GM18507 (cell line): ENCODE measurements around the gene EEF1AKMT2.

Experiments used
- DNase-seq: peaks from one replicate; pipeline ENCODE4 v3.0.0; 2011; ENCODE audit warnings: low read depth; ENCODE audit not compliant: insufficient read length; ENCODE audit errors: extremely low spot score
- FAIRE-seq: peaks from 2 replicates; lab custom pipeline; 2011; peaks lifted over from hg19 to GRCh38; lab: Jason Lieb, UNC

The EEF1AKMT2 gene

DNA sequence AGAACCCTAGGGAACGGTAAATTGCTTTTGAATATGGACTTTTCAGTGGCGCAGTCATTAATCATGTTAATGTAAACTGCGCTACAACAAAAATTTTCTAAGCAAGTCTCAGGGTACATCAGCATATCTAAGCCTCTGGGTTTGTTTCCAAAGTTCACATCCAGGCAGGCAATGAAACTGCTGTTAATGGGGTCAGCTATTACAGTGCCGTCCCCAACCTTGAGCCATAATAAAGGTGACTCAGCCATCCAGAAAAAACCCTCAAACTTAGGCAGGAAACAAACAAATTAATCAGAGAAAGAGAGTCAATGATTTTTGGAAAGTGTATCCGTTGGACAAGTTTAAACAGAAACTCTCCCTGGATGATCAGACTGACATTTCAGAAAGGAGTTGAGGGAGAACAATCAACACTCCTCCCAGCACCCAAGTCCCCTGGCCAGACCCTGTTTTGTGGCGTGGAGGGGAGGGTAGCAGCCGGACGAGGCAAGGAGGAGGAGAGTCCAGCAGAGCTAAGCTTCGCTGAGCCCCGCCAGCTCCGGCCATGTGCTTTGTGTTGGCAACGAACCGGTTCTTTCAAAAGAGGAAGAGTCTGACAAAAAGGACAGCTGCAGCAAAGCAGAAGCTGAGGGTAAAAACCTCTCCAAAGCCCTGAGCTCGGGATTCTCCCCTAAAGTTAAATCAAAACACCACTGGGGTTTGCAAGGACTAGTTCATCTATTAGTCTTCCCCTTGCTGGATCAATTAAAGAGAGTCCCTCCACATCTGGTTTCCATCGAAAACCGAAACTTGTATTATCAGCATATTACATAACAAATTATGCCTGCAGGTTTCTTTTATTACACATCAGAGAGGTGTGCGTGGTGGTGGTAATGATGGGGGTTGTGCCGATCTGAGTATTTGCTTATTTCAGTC lies 51.1 kb downstream of the EEF1AKMT2 start:
- DNase-seq: no peak
- no peak for FAIRE-seq

DNA sequence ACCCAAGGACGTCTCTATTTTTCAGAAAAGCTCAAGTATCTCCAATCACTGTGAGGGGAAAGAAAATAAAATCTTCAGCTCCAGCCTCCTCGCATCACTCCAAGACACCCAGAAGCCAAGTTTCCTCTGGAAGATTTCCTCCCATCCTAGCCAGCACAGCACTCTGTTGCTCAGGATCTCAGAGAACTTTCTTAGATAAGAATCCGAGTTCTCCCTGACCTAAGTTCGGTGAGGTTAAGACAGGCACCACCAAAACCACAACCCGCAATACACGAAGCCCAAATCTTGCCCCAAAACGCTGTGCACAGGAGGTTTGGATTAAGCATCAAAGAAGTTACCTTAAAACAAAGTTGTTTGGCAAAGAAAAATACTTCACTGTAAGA lies 51.7 kb downstream of the EEF1AKMT2 start:
- DNase-seq (no peak), FAIRE-seq (no peak)

DNA sequence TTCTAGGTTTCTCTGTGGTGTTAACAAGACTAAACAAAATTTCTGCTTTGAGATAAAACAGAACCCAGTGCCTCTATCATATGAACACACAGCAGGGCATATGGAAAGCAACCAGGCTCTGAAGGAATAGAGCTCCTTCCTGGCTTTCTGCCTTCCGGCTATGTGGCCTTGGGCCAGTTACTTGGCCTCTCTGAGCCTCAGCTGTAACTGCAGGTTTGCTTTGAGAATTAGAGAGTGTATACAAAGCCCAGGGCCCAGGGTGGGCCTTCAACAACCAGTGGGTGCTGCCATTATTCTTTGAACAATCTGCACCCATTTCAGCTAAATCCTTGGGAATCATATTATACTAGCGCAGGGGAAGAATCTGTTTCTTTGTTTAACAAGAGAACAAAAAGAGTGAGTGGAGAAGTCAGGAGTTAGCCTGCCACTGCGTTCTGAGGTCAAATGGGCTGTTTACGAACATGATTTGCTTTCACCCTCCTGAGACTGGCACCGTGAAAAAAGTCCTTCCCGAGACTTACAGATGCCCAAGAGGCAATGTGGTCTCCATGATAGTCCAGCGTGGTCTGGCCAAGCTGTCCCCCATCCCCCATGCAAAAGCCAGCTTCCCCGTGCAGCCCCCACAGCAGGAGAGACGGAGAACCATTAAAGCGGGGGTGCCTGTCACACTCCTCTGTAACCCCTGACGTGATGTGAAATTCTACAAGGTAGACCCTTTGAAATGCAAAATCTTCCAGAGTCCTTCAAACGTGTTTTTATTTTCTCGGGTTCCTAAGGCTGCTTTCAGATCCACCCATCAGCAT lies 52.4 kb downstream of the EEF1AKMT2 start:
- FAIRE-seq (no peak), DNase-seq (no peak)

DNA sequence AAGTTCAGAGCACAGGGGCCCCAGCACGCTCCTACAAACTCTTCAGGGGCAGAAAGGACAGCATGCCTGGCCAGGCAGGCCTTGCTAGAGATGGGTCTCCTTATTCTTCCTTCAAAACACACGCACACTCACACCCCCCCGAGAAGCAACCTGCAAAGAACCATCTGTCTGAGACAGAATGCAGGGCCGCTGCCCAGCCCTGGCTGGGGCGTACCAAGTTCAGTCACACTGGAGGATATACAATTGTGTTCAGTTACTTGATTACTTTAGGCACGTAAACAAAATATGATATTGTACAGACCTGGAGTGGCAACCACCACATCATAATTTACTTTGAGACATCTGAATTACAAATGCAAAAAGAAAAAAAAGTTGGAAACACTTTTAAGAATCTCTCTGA lies 53.2 kb downstream of the EEF1AKMT2 start:
- FAIRE-seq: no peak
- DNase-seq: no peak

DNA sequence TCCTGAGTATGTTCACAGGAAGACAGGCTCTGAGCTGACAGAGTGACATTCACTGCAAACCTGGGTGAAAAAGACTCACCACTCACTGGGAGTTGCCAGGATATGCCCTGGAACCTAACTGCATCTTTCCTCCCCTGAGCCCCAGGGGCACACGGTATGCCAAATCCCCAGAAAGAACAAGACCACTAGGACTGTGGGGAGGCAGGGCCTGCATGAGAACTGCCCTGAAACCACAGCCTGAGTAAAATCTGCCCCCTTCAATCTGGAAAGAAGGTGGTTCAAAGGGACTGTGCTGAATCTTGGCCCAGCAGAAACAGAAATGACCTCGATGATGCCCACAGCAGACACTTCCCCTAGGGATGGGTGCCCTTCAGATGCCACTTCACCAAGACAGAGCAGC lies 54.0 kb downstream of the EEF1AKMT2 start:
- FAIRE-seq (no peak), DNase-seq (no peak)

DNA sequence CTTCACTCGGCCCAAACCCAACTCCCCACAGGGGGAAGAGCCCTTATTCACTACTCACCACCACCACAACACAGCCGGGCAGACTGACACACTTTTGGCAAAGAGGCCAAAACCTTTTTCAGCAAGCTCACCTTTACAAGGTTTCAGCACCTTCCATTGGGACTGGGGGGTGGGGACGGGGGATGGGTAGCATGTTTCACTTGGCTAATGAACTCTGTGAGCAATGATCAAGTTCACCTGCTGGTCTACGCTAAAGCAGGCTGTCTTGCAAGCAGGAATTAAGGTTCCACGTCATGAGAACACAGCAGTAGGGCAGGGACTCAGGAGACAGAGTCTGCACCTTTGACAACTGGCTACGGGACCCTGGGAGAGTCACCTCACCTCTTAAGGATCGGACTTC lies 54.5 kb downstream of the EEF1AKMT2 start:
- DNase-seq (no peak), FAIRE-seq (no peak)

DNA sequence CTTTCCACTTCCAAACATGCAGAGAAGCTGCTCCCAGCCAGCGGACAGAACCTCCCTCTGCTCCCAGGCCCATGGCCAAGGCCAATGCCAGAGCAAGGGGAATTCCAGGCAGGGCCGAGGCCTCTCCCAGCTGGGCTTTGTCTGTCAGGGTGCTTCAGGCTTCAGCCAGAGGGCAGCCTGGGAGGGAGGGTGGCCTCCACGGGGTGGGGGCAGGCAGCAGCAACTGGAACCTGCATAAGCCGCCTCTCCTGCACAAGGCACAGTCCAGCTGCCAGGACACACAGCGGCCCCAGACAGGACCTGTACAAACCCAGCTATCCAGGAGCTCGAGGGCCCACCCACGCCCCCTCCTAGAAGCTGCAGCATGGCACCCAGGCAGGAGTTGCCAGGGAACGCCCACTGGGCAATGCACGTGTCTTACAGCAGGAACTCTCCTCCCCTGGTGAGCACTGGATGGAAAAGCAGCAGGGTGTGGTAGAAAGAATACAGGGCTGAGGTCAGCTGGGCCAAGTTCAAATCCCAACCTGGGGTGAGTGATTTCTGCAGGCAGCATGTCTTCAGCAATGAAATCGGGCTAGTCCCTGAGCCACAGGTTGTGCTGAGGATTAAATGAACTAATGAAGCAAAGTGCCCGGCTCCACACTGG lies 55.1 kb downstream of the EEF1AKMT2 start:
- DNase-seq (no peak), FAIRE-seq (no peak)

DNA sequence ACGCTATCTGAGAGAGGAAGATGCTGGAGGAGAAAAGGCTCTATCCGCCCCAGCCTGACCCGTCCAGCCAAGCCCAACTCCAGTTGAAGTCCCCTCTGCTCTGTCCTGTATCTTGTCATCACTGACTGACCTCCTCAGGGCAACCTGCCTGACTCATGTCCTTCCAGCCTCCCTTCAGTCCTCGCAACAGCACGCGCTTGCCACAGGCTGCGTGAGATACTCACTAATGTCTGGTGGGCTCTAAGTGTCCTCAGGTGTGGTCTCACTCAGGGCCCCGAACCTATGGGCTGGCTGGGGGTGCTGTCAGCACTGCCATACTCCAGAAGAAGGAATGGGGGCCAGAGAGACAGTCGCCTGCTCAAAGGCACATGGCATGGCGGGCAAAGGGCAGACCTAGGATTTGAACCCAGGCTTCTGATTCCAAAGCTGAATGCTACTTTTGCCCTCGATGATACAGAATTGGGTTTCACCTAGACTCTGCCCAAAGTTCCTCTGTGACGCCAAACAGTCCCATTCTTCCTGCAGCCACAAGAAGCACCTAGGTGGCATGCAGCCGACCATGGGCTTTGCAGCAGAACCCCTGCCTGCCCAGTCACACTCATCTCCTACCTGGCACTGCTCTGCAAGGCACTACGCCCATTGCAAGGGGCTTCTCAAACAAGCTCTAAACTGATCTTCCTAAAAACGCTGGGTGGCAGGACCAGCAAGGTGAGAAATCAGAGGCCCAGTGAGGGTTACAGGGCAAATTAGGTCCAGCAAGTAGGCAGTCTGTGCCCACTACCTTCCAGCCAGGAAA lies 56.0 kb downstream of the EEF1AKMT2 start:
- FAIRE-seq: no peak
- DNase-seq: no peak

DNA sequence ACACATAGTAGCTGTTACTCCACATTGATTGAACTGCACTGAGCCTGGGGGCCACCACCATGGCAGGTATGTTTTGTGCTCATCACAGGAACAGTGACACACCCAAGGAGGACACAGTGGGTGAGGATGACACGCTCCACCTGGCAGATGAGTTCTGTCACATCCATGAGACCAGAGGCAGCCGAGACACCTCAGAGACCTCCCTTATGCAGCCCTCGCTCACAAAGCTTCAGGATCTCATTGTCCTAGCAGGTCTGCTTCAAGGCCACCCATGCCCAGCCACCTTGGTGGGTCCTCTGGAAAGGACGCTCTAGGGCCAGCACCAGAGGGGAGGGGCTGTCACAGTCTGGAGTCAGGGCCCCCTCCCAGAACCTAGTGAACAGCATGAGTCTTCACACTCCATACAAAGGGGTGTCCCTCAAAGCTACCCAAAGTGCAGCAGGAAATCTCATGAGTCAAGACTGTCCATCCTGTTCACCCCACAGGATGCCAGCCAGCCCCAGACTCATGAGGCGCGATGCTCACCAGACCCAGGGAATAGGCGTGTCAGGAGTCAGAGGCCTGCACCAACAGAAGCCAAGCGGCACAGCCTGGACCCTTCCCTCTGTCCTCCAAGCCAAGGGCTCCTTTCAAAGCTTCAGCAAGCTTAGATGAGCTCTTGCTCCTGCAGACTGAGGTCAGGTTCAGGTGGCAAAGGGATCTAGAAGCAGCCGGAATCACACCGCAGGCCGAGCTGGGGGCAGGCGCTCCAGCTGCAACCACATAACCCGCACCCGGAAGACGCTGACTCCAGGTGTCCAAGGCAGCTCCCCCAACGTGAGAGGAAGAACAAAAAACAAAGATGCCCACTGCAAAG lies 57.1 kb downstream of the EEF1AKMT2 start:
- DNase-seq: no peak
- peak; percentile 24 for FAIRE-seq

DNA sequence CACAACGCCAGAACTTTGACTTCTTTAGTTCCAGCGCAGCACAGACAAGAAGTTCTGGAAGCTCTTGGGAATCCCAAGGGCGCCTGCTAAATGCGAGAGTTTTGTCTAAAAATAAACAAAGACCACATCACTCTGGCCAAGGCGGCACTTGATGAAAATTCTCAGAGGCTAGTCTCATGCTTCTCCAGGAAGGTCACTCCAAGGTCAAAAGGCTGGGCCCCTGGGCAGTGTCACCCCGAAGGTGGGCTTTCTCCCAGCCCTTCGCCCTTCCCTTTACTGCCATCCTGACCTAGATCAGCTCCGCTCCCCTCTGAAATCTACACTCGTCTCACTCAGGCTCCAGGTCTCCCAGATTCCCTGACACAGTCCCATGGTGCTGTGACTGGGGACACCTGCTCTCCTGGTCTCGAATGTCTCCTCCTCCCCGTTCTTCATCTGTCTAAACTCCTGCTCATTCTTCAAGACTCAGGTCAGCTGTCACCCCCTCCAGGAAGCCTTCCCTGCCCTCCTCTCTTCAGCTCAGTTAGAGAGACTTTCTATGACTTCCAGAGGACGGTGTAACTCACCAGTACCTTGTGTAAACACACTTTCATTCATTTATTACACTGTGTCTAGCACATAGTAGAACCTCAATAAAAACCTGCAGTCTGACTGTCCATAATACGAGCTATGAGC lies 58.0 kb downstream of the EEF1AKMT2 start:
- FAIRE-seq (peak; percentile 12), DNase-seq (no peak)

DNA sequence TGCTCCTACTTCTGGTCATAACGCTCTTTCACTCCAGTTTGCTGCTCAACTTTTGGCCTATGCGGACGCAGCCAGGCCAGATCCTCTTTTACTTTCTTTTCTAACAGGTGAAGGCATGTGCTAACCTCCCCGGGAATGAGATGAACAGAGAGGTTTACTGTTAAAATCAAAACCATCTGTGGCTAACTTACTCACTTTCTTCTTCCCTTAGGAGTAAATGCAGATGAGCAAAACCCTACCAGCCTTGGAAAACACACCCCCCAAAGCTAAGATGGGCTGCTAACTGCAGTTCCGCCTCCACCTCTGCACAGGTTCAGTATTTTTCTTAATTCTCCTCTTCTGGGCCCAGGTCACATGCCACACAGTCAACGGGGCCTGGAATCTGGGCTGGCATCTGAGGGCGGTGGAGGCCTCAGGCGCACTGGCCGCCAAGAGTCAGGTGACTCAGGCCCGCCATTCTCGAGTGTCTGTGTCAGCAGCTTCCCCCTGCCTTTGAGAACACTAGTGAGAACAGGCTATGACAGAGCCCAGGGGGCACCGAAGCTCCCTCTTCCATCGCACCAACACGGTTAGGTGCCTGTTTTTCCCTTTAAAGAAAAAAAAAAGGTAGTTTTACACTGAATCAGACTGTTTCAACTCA lies 58.6 kb downstream of the EEF1AKMT2 start:
- peak; percentile 88 for FAIRE-seq
- DNase-seq: no peak

DNA sequence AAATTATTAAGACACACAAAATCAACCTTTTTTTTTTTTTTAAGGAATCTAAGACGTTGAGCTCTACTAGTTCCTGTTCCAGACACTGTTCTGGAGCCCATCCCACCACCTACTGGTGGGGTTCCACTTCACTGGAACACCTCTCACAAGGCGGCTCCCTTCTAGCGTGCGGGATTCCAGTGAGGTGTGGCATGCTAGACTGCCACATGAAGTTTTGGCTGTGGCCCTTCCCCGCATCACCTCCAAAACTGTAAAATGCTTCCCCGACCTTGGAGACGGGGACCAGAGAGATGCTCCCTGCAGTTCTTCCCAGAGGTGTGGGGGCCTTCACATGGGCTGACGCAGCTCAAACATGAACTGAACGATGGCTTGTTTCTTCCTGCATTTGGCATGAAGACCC lies 60.1 kb downstream of the EEF1AKMT2 start:
- FAIRE-seq (no peak), DNase-seq (no peak)

DNA sequence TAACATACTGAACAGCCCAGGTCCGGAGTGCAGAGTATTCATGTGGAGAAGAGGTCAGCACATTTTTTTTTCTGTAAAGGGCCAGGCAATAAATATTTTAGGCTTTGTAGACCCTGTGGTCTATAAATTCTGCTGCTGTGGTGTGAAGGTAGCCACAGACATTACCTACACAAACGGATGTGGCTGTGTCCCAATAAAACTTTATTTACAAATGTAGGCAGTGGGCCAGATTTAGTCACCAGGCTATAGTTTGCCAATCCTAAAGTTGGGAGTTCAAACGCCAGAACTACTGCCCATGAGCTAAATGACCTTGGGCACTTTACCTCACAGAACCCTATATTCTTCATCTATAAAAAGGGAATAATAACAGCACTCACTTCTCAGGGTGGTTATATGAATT lies 60.9 kb downstream of the EEF1AKMT2 start:
- no peak for DNase-seq
- FAIRE-seq: no peak

DNA sequence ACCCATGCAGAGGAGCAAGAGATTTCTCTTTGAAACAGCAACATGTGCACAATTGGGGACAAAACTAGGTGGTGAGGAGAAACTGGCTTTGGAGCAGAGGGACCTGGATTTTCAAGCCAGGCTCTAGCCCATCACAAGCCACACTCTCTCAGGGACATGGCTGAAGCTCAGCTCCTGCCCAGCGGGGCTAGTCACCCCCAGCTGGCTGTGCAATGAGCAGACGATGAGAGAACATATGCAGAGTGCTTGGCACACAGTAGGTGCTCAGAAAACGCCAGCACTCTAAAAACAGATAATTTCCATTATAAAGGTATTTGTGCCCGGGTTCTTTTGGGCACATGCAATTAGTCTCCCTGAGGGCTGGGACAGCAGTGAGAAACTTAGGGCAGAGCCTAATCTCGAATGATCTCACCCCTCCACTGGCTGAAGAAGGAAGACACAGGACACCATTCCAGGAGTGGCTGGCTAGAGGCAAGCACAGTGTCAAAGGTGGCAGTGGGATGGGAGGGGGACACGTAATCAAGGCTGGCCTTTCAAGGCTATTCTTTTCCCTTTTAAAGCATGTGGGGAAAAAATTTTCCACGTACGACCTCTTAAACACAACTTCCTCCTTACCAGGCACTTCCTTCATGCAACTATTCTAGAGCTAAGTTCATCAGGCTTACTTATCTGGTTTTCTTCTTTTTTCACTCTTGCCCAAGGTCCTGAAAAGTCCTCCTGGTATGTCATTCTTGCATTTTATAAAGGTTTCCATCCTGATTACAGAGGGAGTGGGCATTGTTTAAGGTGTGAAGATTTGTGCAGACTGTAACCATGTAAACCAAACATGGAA lies 62.6 kb downstream of the EEF1AKMT2 start:
- FAIRE-seq (no peak), DNase-seq (no peak)

DNA sequence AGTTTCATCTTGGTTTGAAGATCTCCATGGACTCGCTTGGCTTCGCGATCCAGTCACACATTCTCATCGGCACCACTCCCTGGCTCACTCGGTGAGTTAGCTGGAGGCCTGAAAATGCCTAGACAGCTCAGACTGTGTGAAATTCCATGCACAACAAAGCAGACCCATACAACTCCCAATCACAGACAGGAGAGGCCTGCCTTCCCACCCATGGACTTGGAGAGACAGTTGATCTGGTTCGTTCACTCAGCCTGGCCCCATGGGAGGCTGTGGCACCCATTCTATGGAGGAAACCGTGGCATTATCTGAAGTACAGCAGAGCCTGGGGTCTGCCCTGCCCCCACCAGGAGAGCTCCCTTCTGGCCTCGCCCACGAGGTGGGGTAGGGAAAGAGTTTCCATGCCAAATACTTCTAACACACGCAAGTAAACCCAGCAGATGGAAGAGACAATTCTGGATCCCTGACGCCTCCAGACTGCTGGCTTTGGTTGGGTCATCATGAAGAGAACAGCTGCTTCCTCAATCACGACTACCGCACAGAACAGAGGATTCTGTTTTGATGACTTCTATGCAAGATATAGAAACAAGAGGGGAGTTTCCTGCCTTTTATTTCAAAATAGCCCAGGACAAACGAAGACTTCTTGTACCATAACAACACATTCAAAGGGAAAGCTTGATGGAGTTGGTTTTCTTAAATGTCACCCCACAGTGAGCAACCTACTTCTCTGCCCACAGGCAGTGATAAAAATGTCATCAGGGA lies 63.4 kb downstream of the EEF1AKMT2 start:
- FAIRE-seq (peak; percentile 63), DNase-seq (no peak)

DNA sequence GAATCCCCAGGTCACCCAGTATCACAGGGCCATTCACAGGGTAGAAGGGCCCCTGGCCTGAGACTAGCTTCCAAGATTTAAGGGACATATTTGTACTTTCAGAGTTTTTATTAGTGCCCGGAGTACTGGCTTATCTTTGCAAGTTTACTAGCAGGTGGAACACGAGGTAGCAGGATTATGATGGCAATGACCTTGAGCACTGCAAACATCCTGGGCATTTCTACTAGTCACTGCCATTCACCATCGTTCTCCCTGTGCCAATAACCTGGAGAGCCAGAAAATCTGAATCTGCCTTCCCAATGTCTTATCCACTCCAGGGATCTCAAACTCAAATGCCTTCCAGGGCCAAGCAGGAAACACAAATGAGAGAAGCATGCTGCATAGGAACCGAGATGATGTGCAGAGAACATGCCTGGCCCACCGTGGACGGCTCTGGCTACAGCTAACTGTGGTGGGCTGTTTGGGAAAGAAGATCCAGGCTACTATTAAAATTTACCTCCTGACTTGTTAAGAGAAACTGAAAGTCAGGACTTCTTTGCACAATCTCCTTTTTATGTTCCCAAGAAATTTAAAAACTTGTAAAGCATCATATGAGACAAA lies 64.2 kb downstream of the EEF1AKMT2 start:
- no peak for FAIRE-seq
- DNase-seq: no peak
